ENCODE results near the gene EPN2.

Gene EPN2

GRCh38 chr17:19295473-19296135 is 58.4 kb downstream of the EPN2 start:
- DNase-seq: no peak

- DNase-seq: no peak
Measured at GRCh38 chr17:19296786-19297778, 59.9 kb downstream of the EPN2 start.

GRCh38 chr17:19298569-19299213 is 61.5 kb downstream of the EPN2 start:
- DNase-seq: no peak

- no peak for DNase-seq
Measured at GRCh38 chr17:19299214-19299747, 62.1 kb downstream of the EPN2 start.

GRCh38 chr17:19299866-19300265 is 62.7 kb downstream of the EPN2 start:
- DNase-seq: no peak

- DNase-seq: no peak
Measured at GRCh38 chr17:19301274-19301951, 64.2 kb downstream of the EPN2 start.

GRCh38 chr17:19301973-19302372 is 64.8 kb downstream of the EPN2 start:
- DNase-seq: no peak

- no peak for DNase-seq
Measured at GRCh38 chr17:19302791-19303331, 65.7 kb downstream of the EPN2 start.

- no peak for DNase-seq
Measured at GRCh38 chr17:19303367-19303776, 66.2 kb downstream of the EPN2 start.

GRCh38 chr17:19304209-19304608 is 67.0 kb downstream of the EPN2 start:
- DNase-seq: peak; percentile 23

- DNase-seq: no peak
Measured at GRCh38 chr17:19304751-19305150, 67.6 kb downstream of the EPN2 start.

- DNase-seq: no peak
Measured at GRCh38 chr17:19305256-19305655, 68.1 kb downstream of the EPN2 start.

- DNase-seq: no peak
Measured at GRCh38 chr17:19305761-19306159, 68.6 kb downstream of the EPN2 start.

GRCh38 chr17:19306160-19307111 is 69.3 kb downstream of the EPN2 start:
- DNase-seq: peak; percentile 16

- DNase-seq: no peak
Measured at GRCh38 chr17:19307521-19307920, 70.4 kb downstream of the EPN2 start.

- DNase-seq: no peak
Measured at GRCh38 chr17:19308398-19308797, 71.2 kb downstream of the EPN2 start.

GRCh38 chr17:19309701-19310100 is 72.5 kb downstream of the EPN2 start:
- no peak for DNase-seq

- DNase-seq: no peak
Measured at GRCh38 chr17:19310151-19310550, 73.0 kb downstream of the EPN2 start.

GRCh38 chr17:19311016-19311415 is 73.8 kb downstream of the EPN2 start:
- DNase-seq: no peak

- no peak for DNase-seq
Measured at GRCh38 chr17:19311421-19312215, 74.5 kb downstream of the EPN2 start.
